K562 (cell line): Measurements from ENCODE around the gene IL13. TPM values are rescaled to one million over a fixed set of nuclear protein-coding genes. Genes with fewer than 3 reads are reported as not detected.

Experiments
- ADNP ChIP-seq: fragments of 200-800 bp; sonication (Bioruptor generic); IDR thresholded peaks from 2 replicates; pipeline ENCODE4 v1.6.1; 2016; ENCODE audit warnings: missing genetic modification characterization, missing compliant biosample characterization
- ARID3A ChIP-seq: IDR thresholded peaks from 2 replicates; pipeline ENCODE4 v1.6.1; 2012; ENCODE audit warnings: low read depth, low read length, improper control_type of control experiment, borderline replicate concordance
- ATF7 ChIP-seq: fragments of 450-650 bp; IDR thresholded peaks from 2 replicates; pipeline ENCODE4 v1.7.1; 2014; ENCODE audit warnings: mild to moderate bottlenecking, moderate library complexity
- BCLAF1 ChIP-seq, 2 experiments: fragments of 450-650 bp in 1 of 2; IDR thresholded peaks; 2 replicates each; pipeline ENCODE4 v1.6.1; 2011 to 2017; ENCODE audit warnings: low read depth in 2 of 2, antibody characterized with exemption in 1 of 2, borderline replicate concordance in 1 of 2, low read length in 1 of 2, mild to moderate bottlenecking in 1 of 2, mixed read lengths in 1 of 2; ENCODE audit not compliant: control insufficient read depth in 1 of 2
- CHD2 ChIP-seq: IDR thresholded peaks from 2 replicates; pipeline ENCODE4 v1.6.1; 2011; ENCODE audit warnings: low read depth, low read length
- FOXK2 ChIP-seq, 2 experiments: fragments of 450-650 bp; IDR thresholded peaks in 1 of 2; conservative IDR thresholded peaks in 1 of 2; 2 replicates each; pipeline ENCODE4 v1.6.1; 2016; ENCODE audit warnings: low read depth in 2 of 2, mild to moderate bottlenecking in 1 of 2
- HDAC1 ChIP-seq, 2 experiments: fragments of 450-650 bp; IDR thresholded peaks; 2 replicates each; pipeline ENCODE4 v1.6.1; 2016 to 2017; ENCODE audit warnings: inconsistent platforms in 1 of 2, mild to moderate bottlenecking in 1 of 2, moderate library complexity in 1 of 2
- LCOR ChIP-seq: sonication (generic); formaldehyde crosslinking; IDR thresholded peaks from 2 replicates; pipeline ENCODE4 v1.8.0; 2022; ENCODE audit warnings: mild to moderate bottlenecking, missing genetic modification reagents
- PHB2 ChIP-seq: fragments of 450-650 bp; IDR thresholded peaks from 2 replicates; pipeline ENCODE4 v1.6.1; 2017; ENCODE audit warnings: low read depth
- POLR2H ChIP-seq: IDR thresholded peaks from 2 replicates; pipeline ENCODE4 v1.6.1; 2016; ENCODE audit warnings: missing genetic modification characterization, low read depth, mild to moderate bottlenecking, control low read depth, missing compliant biosample characterization, moderate library complexity
- SRSF1 ChIP-seq: fragments of 200-400 bp; formaldehyde crosslinking; IDR thresholded peaks from 2 replicates; pipeline ENCODE4 v1.6.1; 2017; ENCODE audit warnings: mild to moderate bottlenecking, low read depth, low read length, moderate library complexity
- TSC22D4 ChIP-seq: fragments of 450-650 bp; IDR thresholded peaks from 2 replicates; pipeline ENCODE4 v1.6.1; 2016; ENCODE audit warnings: missing genetic modification characterization, missing biosample characterization, control low read depth
- ZC3H4 ChIP-seq: sonication (generic); formaldehyde crosslinking; IDR thresholded peaks from 2 replicates; pipeline ENCODE4 v1.9.0; 2021; ENCODE audit warnings: missing genetic modification reagents, borderline replicate concordance
- ZNF165 ChIP-seq: fragments of 250-450 bp; sonication (Bioruptor Pico); IDR thresholded peaks from 2 replicates; pipeline ENCODE4 v1.4.0; 2020; ENCODE audit warnings: borderline replicate concordance
- ZNF3 ChIP-seq: fragments of 250-450 bp; sonication (Bioruptor Pico); IDR thresholded peaks from 2 replicates; pipeline ENCODE4 v1.5.0; 2021; ENCODE audit warnings: mild to moderate bottlenecking, moderate library complexity
- ZNF561 ChIP-seq: fragments of 450-650 bp; formaldehyde crosslinking; conservative IDR thresholded peaks from 2 replicates; pipeline ENCODE4 v1.4.0; 2020; ENCODE audit warnings: mild to moderate bottlenecking, moderate library complexity
- polyA plus RNA-seq, 8 experiments: library from polyadenylated mRNA; depleted of rRNA in 4 of 8; stranded (reverse) in 5 of 8; unstranded in 3 of 8; fragments of >200 nt; fragmentation: Nextera tagmentation in 2 of 8; fragmentation: Illumina TruSeq in 1 of 8; extraction: Ambion mirVana in 2 of 8; extraction: Trizol in 1 of 8; gene quantifications; 2 replicates each; pipeline versions ENCODE4 v1.2.1 to v1.2.3, GENCODE V29; 2011 to 2014; ENCODE audit warnings: inconsistent platforms in 1 of 8, missing spikeins in 1 of 8
- total RNA-seq, 7 experiments: library from RNA; depleted of rRNA in 6 of 7; stranded (reverse); fragments of >200 nt in 6 of 7; fragmentation: Illumina TruSeq in 2 of 7; extraction: Trizol in 2 of 7; gene quantifications; 2 replicates each; pipeline versions ENCODE4 v1.2.1 to v1.2.3, GENCODE V29; 2011 to 2021; ENCODE audit warnings: low replicate concordance in 1 of 7
- TF ChIP-seq, protein P1 (sequence below), 2 experiments: fragments of 250-450 bp in 1 of 2; fragments of 450-650 bp in 1 of 2; sonication (Bioruptor Pico) in 1 of 2; IDR thresholded peaks; 2 replicates each; pipeline versions ENCODE4 v1.6.1 to v1.8.0; 2016 to 2021; ENCODE audit warnings: mild to moderate bottlenecking in 2 of 2, moderate library complexity in 2 of 2, missing compliant biosample characterization in 1 of 2, missing genetic modification characterization in 1 of 2
- TF ChIP-seq, protein P2 (sequence below): fragments of 250-450 bp; sonication (Bioruptor Pico); IDR thresholded peaks from 2 replicates; pipeline ENCODE4 v1.9.0; 2021; ENCODE audit warnings: mild to moderate bottlenecking
- TF ChIP-seq, protein P3 (sequence below): fragments of 250-450 bp; sonication (Bioruptor Pico); IDR thresholded peaks from 2 replicates; pipeline ENCODE4 v1.8.0; 2021; ENCODE audit warnings: borderline replicate concordance, mild to moderate bottlenecking, moderate library complexity; ENCODE audit not compliant: poor library complexity, severe bottlenecking

Gene IL13
- total and polyA plus RNA-seq, 9 of the 15 experiments (the other 6 are each of a cell fraction or from before 2014, with no cell fraction given) = not detected

GRCh38 chr5:132663771-132664695 lies 6.1 kb downstream of the IL13 start (continued):
- TF ChIP-seq ARID3A (no peak), PHB2 (no peak), HDAC1 (IDR thresholded peaks at IDR 0.05) (peak in 1 of 2 experiments; percentile 35; a peak in 1 of 4 replicates), ZC3H4 (CRISPR knock-in tag) (no peak), ZNF165 (CRISPR knock-in tag) (peak; percentile 85; the same call in 1 of the 2 replicates), ZNF3 (CRISPR knock-in tag) (no peak), BCLAF1 (IDR thresholded peaks at IDR 0.05; ENCODE audit: borderline replicate concordance in 1 of 2, control insufficient read depth in 1 of 2, low read depth in 2 of 2, low read length in 1 of 2) (no peak), ZNF561 (CRISPR knock-in tag) (peak; percentile 52; the same call in 1 of the 2 replicates), ADNP (tag) (no peak), FOXK2 (conservative IDR thresholded peaks at IDR 0.05 in 1 of 2, IDR thresholded peaks at IDR 0.05 in 1 of 2; ENCODE audit: low read depth in 2 of 2) (no peak), ATF7 (peak; percentile 33; the same call in 1 of the 2 replicates), POLR2H (tag) (no peak), LCOR (CRISPR knock-in tag) (peak; percentile 52; the same call in 1 of the 2 replicates), SRSF1 (no peak), TSC22D4 (tag) (no peak), CHD2 (0 out of 2 replicates have a peak, but pooled peaks have one; percentile 39)
- TF ChIP-seq, protein P1, sequence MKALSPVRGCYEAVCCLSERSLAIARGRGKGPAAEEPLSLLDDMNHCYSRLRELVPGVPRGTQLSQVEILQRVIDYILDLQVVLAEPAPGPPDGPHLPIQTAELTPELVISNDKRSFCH (CRISPR knock-in tag; IDR thresholded peaks at IDR 0.05) = no peak
- TF ChIP-seq, protein P1 (tag; IDR thresholded peaks at IDR 0.05) = 0 out of 2 replicates have a peak, but pooled peaks have one; percentile 11
- TF ChIP-seq, protein P2, sequence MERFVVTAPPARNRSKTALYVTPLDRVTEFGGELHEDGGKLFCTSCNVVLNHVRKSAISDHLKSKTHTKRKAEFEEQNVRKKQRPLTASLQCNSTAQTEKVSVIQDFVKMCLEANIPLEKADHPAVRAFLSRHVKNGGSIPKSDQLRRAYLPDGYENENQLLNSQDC (CRISPR knock-in tag) = no peak
- TF ChIP-seq, protein P3, sequence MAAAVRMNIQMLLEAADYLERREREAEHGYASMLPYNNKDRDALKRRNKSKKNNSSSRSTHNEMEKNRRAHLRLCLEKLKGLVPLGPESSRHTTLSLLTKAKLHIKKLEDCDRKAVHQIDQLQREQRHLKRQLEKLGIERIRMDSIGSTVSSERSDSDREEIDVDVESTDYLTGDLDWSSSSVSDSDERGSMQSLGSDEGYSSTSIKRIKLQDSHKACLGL (CRISPR knock-in tag) = no peak
